B cell (primary cell): Measurements from ENCODE around the gene CHTF8. TPM values are rescaled to one million over a fixed set of nuclear protein-coding genes. Genes with fewer than 3 reads are reported as not detected.
A peak's percentile ranks its signal among the peaks of the same experiment; 100 is the strongest.

Source experiments
- ATAC-seq: fragments of 200-7000 bp; cut with Tn5 transposase; one replicate; pipeline ENCODE4 v1.10.0; 2021; ENCODE audit warnings: low read depth, mild to moderate bottlenecking, moderate number of reproducible peaks, moderate library complexity
- CTCF ChIA-PET: fragments of 350-600 bp; sonication (Branson Sonifier 250); formaldehyde crosslinking; loops from one replicate; lab custom pipeline; 2021; ENCODE audit warnings: antibody characterized with exemption, inconsistent platforms; lab: Charles Lee
- POLR2A ChIA-PET: fragments of 350-600 bp; sonication (Branson Sonifier 250); formaldehyde crosslinking; loops from one replicate; lab custom pipeline; 2021; ENCODE audit warnings: antibody characterized with exemption; lab: Charles Lee
- DNase-seq: peaks from one replicate; pipeline ENCODE4 v3.0.0; 2013
- H2AFZ ChIP-seq: 2 replicates; pipeline ENCODE4 v1.6.1; 2012; ENCODE audit warnings: mild to moderate bottlenecking, low read depth, low read length; ENCODE audit not compliant: insufficient read depth, poor library complexity, severe bottlenecking
- H3K27ac ChIP-seq, 2 donors: 1 replicate in 1 of 2; 2 replicates in 1 of 2; pipeline ENCODE4 v1.5.1; 2012 to 2013; ENCODE audit warnings: low read length in 2 of 2, mild to moderate bottlenecking in 2 of 2, moderate library complexity in 1 of 2
- H3K27me3 ChIP-seq, 4 experiments: fragments of 200-600 bp in 1 of 4; sonication (generic) in 1 of 4; replicated peaks in 1 of 4; 1 replicate in 2 of 4; 2 replicates in 2 of 4; pipeline versions ENCODE4 v1.6.1 to v1.7.0; 2013 to 2016; ENCODE audit warnings: low read length in 3 of 4, mild to moderate bottlenecking in 2 of 4, mixed read lengths in 1 of 4, moderate library complexity in 1 of 4; ENCODE audit not compliant: insufficient read depth in 4 of 4, control insufficient read depth in 3 of 4; ENCODE audit errors: control extremely low read depth in 1 of 4
- H3K36me3 ChIP-seq, 2 experiments: replicated peaks in 1 of 2; 1 replicate in 1 of 2; 2 replicates in 1 of 2; pipeline versions ENCODE4 v1.6.1 to v1.7.1; 2013; ENCODE audit warnings: low read length in 1 of 2; ENCODE audit not compliant: insufficient read depth in 2 of 2, control insufficient read depth in 1 of 2; ENCODE audit errors: control extremely low read depth in 1 of 2, extremely low read depth in 1 of 2
- H3K4me1 ChIP-seq, 2 donors: fragments of 200-600 bp in 1 of 2; sonication (generic) in 1 of 2; 1 replicate in 1 of 2; 2 replicates in 1 of 2; pipeline versions ENCODE4 v1.5.1 to v1.6.1; 2013 to 2017; ENCODE audit warnings: low read length in 2 of 2; ENCODE audit not compliant: control insufficient read depth in 2 of 2, insufficient read depth in 2 of 2
- H3K4me2 ChIP-seq: replicated peaks from 2 replicates; pipeline ENCODE3; 2012; ENCODE audit warnings: mild to moderate bottlenecking, low read depth, low read length; ENCODE audit not compliant: poor library complexity, severe bottlenecking
- H3K4me3 ChIP-seq, 5 experiments: fragments of 200-600 bp in 1 of 5; sonication (generic) in 1 of 5; 1 replicate in 3 of 5; 2 replicates in 2 of 5; pipeline versions ENCODE4 v1.5.1 to v1.7.0; 2011 to 2016; ENCODE audit warnings: low read length in 4 of 5, mild to moderate bottlenecking in 4 of 5, low read depth in 2 of 5, control low read depth in 1 of 5, moderate library complexity in 1 of 5; ENCODE audit not compliant: insufficient read depth in 1 of 5; ENCODE audit errors: control extremely low read depth in 1 of 5, extremely low read depth in 1 of 5
- H3K79me2 ChIP-seq: fragments of 200-600 bp; sonication (generic); one replicate; pipeline ENCODE4 v1.6.0; 2016; ENCODE audit warnings: low read length; ENCODE audit not compliant: control insufficient read depth, insufficient read depth
- H3K9ac ChIP-seq: fragments of 200-600 bp; sonication (generic); 2 replicates; pipeline ENCODE4 v1.6.1; 2017; ENCODE audit warnings: mild to moderate bottlenecking, low read length, moderate library complexity
- H3K9me3 ChIP-seq, 3 donors: one replicate each; pipeline versions ENCODE4 v1.6.1 to v1.7.1; 2013; ENCODE audit warnings: low read length in 2 of 3; ENCODE audit not compliant: control insufficient read depth in 2 of 3, insufficient read depth in 1 of 3; ENCODE audit errors: control extremely low read depth in 1 of 3
- H4K20me1 ChIP-seq: 2 replicates; pipeline ENCODE4 v1.6.0; 2012; ENCODE audit warnings: mild to moderate bottlenecking, low read length; ENCODE audit not compliant: insufficient read depth, control insufficient read depth, poor library complexity, severe bottlenecking
- H3K27ac Mint-ChIP-seq: one replicate; pipeline ENCODE4 v1.8.0; 2021; ENCODE audit warnings: mixed read lengths
- H3K27me3 Mint-ChIP-seq: one replicate; pipeline ENCODE4 v1.8.0; 2021; ENCODE audit warnings: mixed read lengths
- H3K4me1 Mint-ChIP-seq: one replicate; pipeline ENCODE4 v1.8.0; 2021; ENCODE audit warnings: mixed read lengths
- H3K4me3 Mint-ChIP-seq: one replicate; pipeline ENCODE4 v1.8.0; 2021; ENCODE audit warnings: mixed read lengths
- H3K9me3 Mint-ChIP-seq: one replicate; pipeline ENCODE4 v1.8.0; 2022; ENCODE audit warnings: mixed read lengths; ENCODE audit not compliant: insufficient read depth
- CTCF ChIP-seq: fragments of 200-600 bp; IDR thresholded peaks from one replicate; pipeline ENCODE4 v1.8.0; 2022; ENCODE audit warnings: antibody characterized with exemption, mild to moderate bottlenecking
- EZH2 ChIP-seq: IDR thresholded peaks from 2 replicates; pipeline ENCODE4 v1.6.1; 2012; ENCODE audit warnings: borderline replicate concordance, low read depth, mild to moderate bottlenecking, moderate library complexity, low read length; ENCODE audit not compliant: insufficient read depth, poor library complexity, severe bottlenecking
- WGBS: methylation state at CpG from one replicate; pipeline ENCODE4 v1.1.5; 2013; ENCODE audit warnings: missing lambda C conversion rate; ENCODE audit not compliant: insufficient coverage; 5-methylcytosine and 5-hydroxymethylcytosine counted together
- intact Hi-C: fragments of 100-400 bp; cut with micrococcal nuclease; formaldehyde crosslinking; loops from one replicate; pipeline ENCODE4 v1.10.0; 2022
- polyA plus RNA-seq: library from polyadenylated mRNA; depleted of rRNA; stranded (reverse); fragments of >200 nt; gene quantifications from 2 replicates; pipeline ENCODE4 v1.2.3, GENCODE V29; 2012
- total RNA-seq, 2 donors: library from RNA; stranded (reverse); fragments of 120-200 nt in 1 of 2; gene quantifications; 1 replicate in 1 of 2; 2 replicates in 1 of 2; pipeline versions ENCODE4 v1.2.3 to v1.2.4, GENCODE V29; 2013 to 2022

CHTF8 gene
- total and polyA plus RNA-seq, 2 donors (not counting 1 experiment from before 2014, with no cell fraction given) = 65.0 to 112 TPM

- H3K27me3 ChIP-seq = peaks cover 0 to 38% (median 25%) of the 10 kb centered on the region in 4 experiments
- H3K4me1 ChIP-seq = peaks cover 24 to 28% of the 10 kb centered on the region in 2 donors
- ChIA-PET POLR2A (no interaction called here), CTCF (interaction anchor here (0.7 to 1.3 kb wide), 2 partner anchors 17 to 961 kb away, joined by 3 to 5 read pairs; no protein-coding TSS in a partner anchor)
- H3K4me2 ChIP-seq = peak overlapping the region; percentile 83
- peaks cover 0 to 7% of the 10 kb centered on the region in 2 experiments for H3K36me3 ChIP-seq
- peak overlapping the region in 3 of 5 experiments; percentile 27 to 46 (median 35) for H3K4me3 ChIP-seq
- 2% methylated on average over 49 of the region's 55 CpGs for WGBS
- no peaks in the 10 kb centered on the region for H3K9me3 Mint-ChIP-seq
- H3K4me3 Mint-ChIP-seq = peak overlapping the region; percentile 74
- H3K9me3 ChIP-seq = peaks cover 0 to 3% (median 0%) of the 10 kb centered on the region in 3 donors
- H4K20me1 ChIP-seq = peaks cover 33% of the 10 kb centered on the region
- peaks cover 16% of the 10 kb centered on the region for H3K4me1 Mint-ChIP-seq
- peaks cover 34% of the 10 kb centered on the region for H3K27me3 Mint-ChIP-seq
- H2AFZ ChIP-seq = no peak overlapping the region
- peak overlapping the region; percentile 35 for H3K9ac ChIP-seq
- ATAC-seq = no peak
- H3K79me2 ChIP-seq = no peaks in the 10 kb centered on the region
- H3K27ac ChIP-seq = no peak overlapping the region
- DNase-seq = peak; percentile 29
- H3K27ac Mint-ChIP-seq = no peak overlapping the region
- TF ChIP-seq EZH2 (peak; percentile 50), CTCF (no peak)
- intact Hi-C loops = no loop called here
These were observed 25.7 kb downstream of the CHTF8 start for GRCh38 chr16:69106491-69107315.
